Pulmonary artery endothelial cell (primary cell): ENCODE data around the gene C12orf56. TPM values are rescaled to one million over a fixed set of nuclear protein-coding genes. Genes with fewer than 3 reads are reported as not detected.
"Not testable (repeated sequence)": the region's sequence is repeated elsewhere in the genome, so short reads cannot be mapped to it uniquely, and the experiment has no call there.

ENCODE experiments used
- DNase-seq: peaks from one replicate; pipeline ENCODE4 v3.0.0-alpha.2; 2011; ENCODE audit warnings: low read depth, low spot score
- total RNA-seq: library from RNA; depleted of rRNA; stranded (reverse); fragments of >200 nt; gene quantifications from 2 replicates; pipeline ENCODE4 v1.2.3, GENCODE V29; 2014

The C12orf56 gene
- total RNA-seq, 1 donor from 2014 or later, result under 0.01 TPM

DNA sequence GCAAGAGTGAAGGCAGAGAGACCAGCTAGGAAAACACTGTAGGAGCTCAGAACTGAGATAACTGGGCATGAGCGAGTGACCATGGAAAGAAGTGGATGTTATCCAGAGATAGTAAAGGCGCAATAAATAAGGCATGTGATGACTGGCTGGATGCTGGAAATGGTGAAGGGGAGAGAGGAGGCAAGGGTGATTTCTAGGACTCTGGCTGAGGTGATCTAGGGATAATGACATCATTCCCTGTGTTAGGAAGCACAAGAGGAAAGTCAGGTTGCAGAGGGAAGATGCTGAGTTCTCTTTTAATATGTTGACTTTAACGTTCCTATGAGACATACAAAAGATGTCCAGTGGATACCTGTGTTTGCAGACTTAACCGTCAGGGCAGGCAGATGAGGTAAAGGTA is 78.7 kb downstream of the C12orf56 start:
- no peak for DNase-seq

- DNase-seq, result no peak
These were observed 86.0 kb downstream of the C12orf56 start for GRCh38 chr12:64304571-64304970.

DNA sequence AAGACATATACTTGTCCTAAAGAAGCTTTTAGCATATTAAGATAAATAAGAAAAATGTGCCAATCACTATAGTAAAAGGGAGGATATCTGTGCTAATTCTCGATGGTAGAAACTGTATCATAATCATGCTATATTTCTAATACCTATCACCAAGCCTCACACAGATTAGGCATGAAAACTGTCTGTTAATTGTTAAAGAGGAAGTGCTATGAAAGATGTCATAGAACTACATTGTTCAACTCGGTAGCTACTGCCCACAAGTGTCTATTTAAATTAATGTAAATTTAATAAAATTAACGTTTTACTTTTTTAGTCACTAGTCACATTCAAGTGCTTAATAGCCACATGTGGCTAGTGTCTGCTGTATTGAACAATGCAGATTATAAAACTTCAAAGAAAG is 90.9 kb downstream of the C12orf56 start:
- DNase-seq, result no peak

DNA sequence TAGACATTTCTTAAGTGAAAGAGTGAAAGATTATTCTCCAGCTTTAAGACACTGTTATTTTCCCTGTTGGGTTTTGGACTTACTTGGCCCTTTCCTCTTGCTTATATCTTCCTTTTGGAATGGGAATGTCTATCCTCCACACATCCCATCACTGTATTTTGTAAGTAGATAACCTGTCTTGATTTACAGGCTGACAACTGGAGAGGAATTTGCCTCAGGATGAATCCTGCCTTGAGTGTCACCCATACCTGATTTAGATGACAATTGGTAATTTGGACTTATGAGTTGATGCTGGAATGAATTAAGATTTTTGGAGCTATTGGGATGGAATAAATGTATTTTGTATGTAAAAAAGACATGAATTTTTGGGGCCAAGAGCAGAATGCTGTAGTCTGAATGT is 94.3 kb downstream of the C12orf56 start:
- no peak for DNase-seq

DNA sequence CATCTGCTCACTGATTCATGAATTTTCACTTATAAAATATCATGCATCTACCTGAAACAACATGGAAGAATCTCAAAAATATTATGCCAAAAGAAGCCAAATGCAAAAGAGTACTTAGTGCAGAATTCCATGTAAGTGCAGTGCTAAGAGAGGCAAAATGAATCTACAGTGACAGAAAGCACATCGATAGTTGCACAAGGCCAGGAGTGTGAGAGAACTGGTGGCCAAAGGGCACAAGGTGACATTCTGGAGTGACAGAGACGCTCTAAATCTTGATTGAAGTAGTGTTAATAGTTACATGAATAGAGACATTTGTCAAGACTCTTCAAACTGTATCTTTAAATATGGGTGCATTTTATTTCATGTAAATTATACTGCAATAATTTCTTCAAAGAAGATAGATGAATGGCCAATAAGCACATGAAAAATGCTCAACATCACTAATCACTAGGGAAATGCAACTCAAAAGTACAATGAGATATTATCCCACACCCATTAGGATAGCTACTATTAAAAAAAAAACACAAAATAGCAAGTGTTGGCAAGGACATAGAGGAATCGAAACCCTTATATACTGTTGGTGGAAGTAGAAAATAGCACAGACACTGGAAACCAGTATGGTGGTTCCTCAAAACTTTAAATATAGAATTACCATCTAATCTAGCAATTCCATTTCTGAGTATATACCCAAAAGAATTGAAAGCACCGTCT is 96.7 kb downstream of the C12orf56 start:
- DNase-seq, result no peak

- DNase-seq, result not testable (repeated sequence)
These were observed 97.4 kb downstream of the C12orf56 start for GRCh38 chr12:64293174-64293573.

DNA sequence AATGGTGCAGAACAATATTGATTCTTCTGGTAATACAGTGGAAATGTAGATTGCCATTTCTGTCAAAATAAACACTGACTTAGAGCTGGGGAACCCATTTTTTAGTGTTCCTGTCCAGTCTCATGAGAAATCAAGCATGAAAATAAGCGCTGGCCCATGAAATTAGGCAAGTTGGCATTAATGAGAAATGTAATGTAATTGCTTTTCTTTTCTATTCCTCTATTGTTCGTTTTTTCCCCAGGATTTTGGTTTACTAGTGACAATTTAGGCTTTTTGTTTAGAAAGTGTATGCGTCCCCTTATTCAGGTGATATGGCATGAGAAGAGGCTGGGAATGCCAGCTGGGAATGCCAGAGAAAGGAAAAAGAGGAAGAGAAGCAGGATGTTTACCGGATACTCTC is 104.0 kb downstream of the C12orf56 start:
- DNase-seq, result no peak

DNA sequence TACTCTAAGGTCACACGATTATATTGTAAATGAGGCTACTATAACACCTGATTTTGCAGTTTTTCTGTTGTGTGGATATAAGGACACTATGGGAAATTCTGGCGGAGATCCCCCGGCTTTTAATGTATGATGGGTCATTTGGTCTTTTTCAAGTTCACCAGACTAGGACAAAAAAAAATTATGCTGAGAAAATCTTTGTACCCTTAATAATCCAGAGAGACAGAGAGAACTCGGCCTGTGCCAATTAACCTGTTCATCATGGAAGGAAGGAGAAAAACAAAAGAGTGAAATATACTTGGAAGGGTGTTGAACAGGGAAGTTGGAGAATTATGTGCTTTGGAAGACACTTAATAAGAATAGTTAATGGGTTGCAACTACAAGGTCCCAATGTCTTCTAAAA is 106.3 kb downstream of the C12orf56 start:
- no peak for DNase-seq

GRCh38 chr12:64278421-64278820 is 112.1 kb downstream of the C12orf56 start:
- DNase-seq, result no peak

DNA sequence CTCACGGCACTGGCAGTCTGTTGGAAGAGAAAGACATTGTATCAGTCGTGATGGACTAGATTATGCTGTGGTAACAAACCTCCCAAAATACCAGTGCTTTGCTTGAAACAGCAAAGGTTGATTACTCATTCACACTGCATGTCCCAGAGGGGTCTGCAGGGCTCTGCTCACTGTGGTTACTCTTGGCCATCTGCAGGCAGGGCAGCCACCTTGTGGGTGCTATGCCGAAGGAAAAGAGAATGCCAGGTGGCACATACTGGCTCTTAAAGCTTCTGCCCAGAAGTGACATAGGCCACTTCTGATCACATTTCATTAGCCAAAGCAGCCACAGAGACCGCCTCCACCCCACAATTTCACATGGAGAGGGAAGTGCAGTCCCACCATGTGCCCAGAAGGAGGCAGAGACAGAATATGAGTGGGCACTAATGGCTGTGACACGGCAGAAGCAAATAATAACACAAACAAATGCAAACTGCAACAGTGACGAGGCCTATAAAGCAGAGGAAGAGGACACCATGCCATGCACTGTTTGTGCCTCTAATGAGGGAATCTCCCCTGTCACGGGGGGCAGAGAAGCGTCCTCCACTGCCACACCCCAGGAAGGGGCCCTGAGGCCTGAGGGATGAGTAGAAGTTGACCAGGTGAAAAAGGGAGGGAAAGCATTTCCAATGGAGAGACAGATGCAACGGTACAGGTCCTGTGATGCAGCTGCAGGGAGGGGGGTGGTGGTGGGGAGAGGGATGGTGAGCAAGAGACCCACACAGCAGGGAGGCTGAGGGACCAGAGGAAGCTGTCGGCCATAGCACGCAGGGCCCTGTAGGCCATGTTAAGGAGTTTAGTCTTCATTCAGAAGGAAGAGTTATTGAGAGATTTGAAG is 116.8 kb downstream of the C12orf56 start:
- DNase-seq, result no peak

DNA sequence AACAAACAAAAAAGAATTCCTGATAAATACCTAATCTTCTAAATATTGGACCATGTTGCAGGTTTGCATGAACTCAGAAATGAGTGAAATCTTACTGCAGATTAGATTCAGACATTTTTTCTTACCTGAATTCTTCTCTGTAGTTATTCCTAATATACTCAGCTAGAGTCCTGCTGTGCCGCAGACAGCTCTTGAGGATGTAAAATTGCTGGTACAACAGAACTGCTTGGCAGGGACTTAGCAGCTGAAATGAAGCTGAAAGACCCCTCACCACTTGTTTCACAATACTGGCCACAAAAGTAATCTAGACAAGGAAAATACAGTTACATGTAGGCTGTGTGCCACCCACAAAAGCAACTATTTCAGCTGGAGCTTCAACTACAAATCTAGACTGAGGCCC is 120.1 kb downstream of the C12orf56 start:
- DNase-seq, result no peak

- DNase-seq, result no peak
These were observed 121.4 kb downstream of the C12orf56 start for GRCh38 chr12:64269161-64269560.

- no peak for DNase-seq
These were observed 122.1 kb downstream of the C12orf56 start for GRCh38 chr12:64268409-64268808.

GRCh38 chr12:64265839-64266238 is 124.7 kb downstream of the C12orf56 start:
- DNase-seq, result no peak

- no peak for DNase-seq
These were observed 128.7 kb downstream of the C12orf56 start for GRCh38 chr12:64261813-64262212.

GRCh38 chr12:64258576-64258975 is 132.0 kb downstream of the C12orf56 start:
- DNase-seq, result no peak

DNA sequence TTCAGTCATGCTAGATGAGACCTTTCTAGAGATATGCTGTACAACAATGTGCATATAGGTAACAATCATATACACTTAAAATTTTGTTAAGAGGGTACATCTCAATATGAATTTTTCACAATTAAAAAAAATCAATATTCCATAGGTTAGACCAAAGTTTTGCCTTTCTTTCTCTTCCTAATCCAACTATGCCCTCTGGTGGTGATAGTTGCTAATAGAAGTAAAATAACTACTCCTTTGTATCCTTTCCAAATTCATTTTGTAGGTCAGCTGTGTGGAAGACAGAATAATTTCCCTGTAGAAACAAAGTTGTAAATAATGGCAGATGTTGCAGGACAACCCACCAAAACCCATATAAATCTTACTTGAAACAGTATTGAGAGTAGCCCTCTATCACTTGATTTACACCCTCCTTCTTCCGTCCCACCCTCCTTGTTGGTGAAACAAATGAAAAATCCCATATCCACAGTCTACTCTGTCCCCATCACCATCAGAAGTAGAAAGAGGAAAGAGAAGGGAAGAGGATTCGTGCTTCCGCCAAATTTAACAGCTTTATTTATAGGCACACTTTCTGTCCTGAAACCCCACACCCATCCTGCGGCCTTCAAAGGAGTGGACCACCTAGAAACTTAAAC is 134.3 kb downstream of the C12orf56 start:
- DNase-seq, result peak; percentile 5

- DNase-seq, result no peak
These were observed 135.3 kb downstream of the C12orf56 start for GRCh38 chr12:64255249-64255648.

DNA sequence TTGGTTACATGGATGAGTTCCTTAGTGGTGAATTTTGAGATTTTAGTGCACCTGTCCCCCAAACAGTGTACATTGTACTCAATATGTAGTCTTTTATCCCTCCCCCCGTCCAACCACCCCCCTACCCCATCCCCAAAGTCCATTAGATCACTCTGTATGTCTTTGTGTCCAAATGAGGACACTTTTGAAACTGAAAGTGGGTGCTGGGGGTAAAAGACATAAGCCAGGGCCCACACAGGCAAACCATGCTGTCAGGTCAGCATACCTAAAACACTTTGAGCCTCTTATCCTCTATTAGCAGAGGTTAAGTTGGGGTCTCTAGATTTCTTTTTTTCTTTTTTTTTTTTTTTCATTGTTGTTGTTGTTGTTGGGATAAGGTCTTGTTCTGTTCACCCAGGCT is 137.2 kb downstream of the C12orf56 start:
- no peak for DNase-seq

- no peak for DNase-seq
These were observed 137.9 kb downstream of the C12orf56 start for GRCh38 chr12:64252681-64253080.

DNA sequence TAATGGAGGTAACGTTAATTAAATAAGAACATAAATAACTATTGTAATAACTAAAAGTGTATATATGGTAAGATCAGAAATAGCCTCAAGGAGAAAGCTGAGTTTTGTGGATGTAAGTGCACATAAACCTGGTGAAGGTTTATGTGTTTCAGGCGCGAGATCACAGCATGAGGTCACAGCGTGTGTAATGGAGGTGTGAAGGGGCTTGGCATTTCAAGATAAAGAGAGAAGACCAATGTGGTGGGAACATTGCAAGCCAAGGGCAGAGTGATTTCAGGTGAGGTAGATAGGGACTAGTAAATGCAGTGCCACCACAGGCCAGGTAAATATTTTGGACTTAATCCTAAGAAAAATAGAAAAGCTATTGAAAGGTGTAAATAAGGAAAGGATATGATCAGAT is 146.7 kb downstream of the C12orf56 start:
- DNase-seq, result no peak

- DNase-seq, result no peak
These were observed 149.8 kb downstream of the C12orf56 start for GRCh38 chr12:64240781-64241180.
